Neural cell (in vitro differentiated cells): ENCODE measurements around the gene MIGA2. TPM values are rescaled to one million over a fixed set of nuclear protein-coding genes. Genes with fewer than 3 reads are reported as not detected.
"Not testable (repeated sequence)": the region's sequence is repeated elsewhere in the genome, so short reads cannot be mapped to it uniquely, and the experiment has no call there.

ENCODE experiments used
- H2AFZ ChIP-seq: fragments of 200-600, 300-800 bp; sonication (generic), shearing (Covaris generic); 2 replicates; pipeline ENCODE4 v1.6.0; 2014; ENCODE audit warnings: low read depth, mild to moderate bottlenecking, antibody characterized with exemption, low read length, moderate library complexity
- H3F3A ChIP-seq: fragments of 200-600 bp; shearing (Covaris generic); 2 replicates; pipeline ENCODE4 v1.6.1; 2016; ENCODE audit warnings: mild to moderate bottlenecking, moderate library complexity, mixed read lengths, antibody characterized with exemption, low read length; ENCODE audit not compliant: insufficient read depth, poor library complexity, severe bottlenecking
- H3K27ac ChIP-seq: fragments of 200-600, 300-800 bp; sonication (generic), shearing (Covaris generic); 2 replicates; pipeline ENCODE4 v1.5.1; 2014; ENCODE audit warnings: mild to moderate bottlenecking, low read length, moderate library complexity
- H3K27me3 ChIP-seq: fragments of 300-800, 200-600 bp; sonication (generic), shearing (Covaris generic); 2 replicates; pipeline ENCODE4 v1.6.0; 2014; ENCODE audit warnings: mild to moderate bottlenecking, low read depth, low read length, moderate library complexity; ENCODE audit not compliant: insufficient read depth
- H3K36me3 ChIP-seq: fragments of 300-800, 200-600 bp; sonication (generic), shearing (Covaris generic); 2 replicates; pipeline ENCODE4 v1.5.1; 2014; ENCODE audit warnings: mild to moderate bottlenecking, antibody characterized with exemption, low read length, moderate library complexity; ENCODE audit not compliant: insufficient read depth
- H3K4me2 ChIP-seq: fragments of 300-800, 200-600 bp; sonication (generic), shearing (Covaris generic); 2 replicates; pipeline ENCODE4 v1.6.0; 2014; ENCODE audit warnings: mild to moderate bottlenecking, low read length
- H3K4me3 ChIP-seq: fragments of 300-800, 200-600 bp; sonication (generic), shearing (Covaris generic); 2 replicates; pipeline ENCODE4 v1.5.1; 2014; ENCODE audit warnings: mild to moderate bottlenecking, low read length, moderate library complexity
- H3K79me2 ChIP-seq: fragments of 200-600 bp; shearing (Covaris generic); replicated peaks from 2 replicates; pipeline ENCODE4 v1.6.0; 2014; ENCODE audit warnings: mild to moderate bottlenecking, low read length, moderate library complexity; ENCODE audit not compliant: insufficient read depth
- H3K9ac ChIP-seq: fragments of 300-800, 200-600 bp; sonication (generic), shearing (Covaris generic); 2 replicates; pipeline ENCODE4 v1.6.1; 2016; ENCODE audit warnings: mild to moderate bottlenecking, low read length, mixed read lengths
- H3K9me2 ChIP-seq: fragments of 200-600 bp; shearing (Covaris generic); 2 replicates; pipeline ENCODE4 v1.6.1; 2016; ENCODE audit warnings: mild to moderate bottlenecking, low read length, mixed read lengths; ENCODE audit not compliant: insufficient read depth
- H3K9me3 ChIP-seq: fragments of 200-600, 300-800 bp; sonication (generic), shearing (Covaris generic); 2 replicates; pipeline ENCODE4 v1.6.1; 2016; ENCODE audit warnings: mild to moderate bottlenecking, mixed run types, low read length, moderate library complexity, mixed read lengths
- H4K20me1 ChIP-seq: fragments of 200-600 bp; shearing (Covaris generic); 2 replicates; pipeline ENCODE4 v1.6.1; 2016; ENCODE audit warnings: mild to moderate bottlenecking, mixed run types; ENCODE audit not compliant: insufficient read depth
- CTCF ChIP-seq: fragments of 450-650 bp; IDR thresholded peaks from 2 replicates; pipeline ENCODE4 v1.5.1; 2014; ENCODE audit warnings: antibody characterized with exemption, mild to moderate bottlenecking, moderate library complexity; ENCODE audit not compliant: poor library complexity, severe bottlenecking
- EP300 ChIP-seq: fragments of 450-650 bp; conservative IDR thresholded peaks from 2 replicates; pipeline ENCODE4 v1.6.1; 2014; ENCODE audit warnings: antibody characterized with exemption, mild to moderate bottlenecking, moderate library complexity; ENCODE audit not compliant: poor library complexity, severe bottlenecking
- EZH2 ChIP-seq: fragments of 200-600, 300-800 bp; shearing (Covaris generic), sonication (generic); IDR thresholded peaks from 2 replicates; pipeline ENCODE4 v1.6.1; 2014; ENCODE audit warnings: antibody characterized with exemption, low read length, borderline replicate concordance, mild to moderate bottlenecking; ENCODE audit not compliant: insufficient read depth, poor library complexity, severe bottlenecking
- MXI1 ChIP-seq: fragments of 450-650 bp; conservative IDR thresholded peaks from 2 replicates; pipeline ENCODE4 v1.6.1; 2014; ENCODE audit warnings: antibody characterized with exemption, mild to moderate bottlenecking; ENCODE audit not compliant: poor library complexity, severe bottlenecking
- POLR2AphosphoS5 ChIP-seq: IDR thresholded peaks from 2 replicates; pipeline ENCODE4 v1.6.1; 2012
- RAD21 ChIP-seq: fragments of 450-650 bp; conservative IDR thresholded peaks from 2 replicates; pipeline ENCODE4 v1.6.1; 2014; ENCODE audit warnings: antibody characterized with exemption, mild to moderate bottlenecking, moderate library complexity
- REST ChIP-seq: IDR thresholded peaks from 2 replicates; pipeline ENCODE4 v1.6.1; 2012; ENCODE audit warnings: borderline replicate concordance
- SMC3 ChIP-seq: fragments of 450-650 bp; conservative IDR thresholded peaks from 2 replicates; pipeline ENCODE4 v1.6.1; 2014; ENCODE audit warnings: antibody characterized with exemption, mild to moderate bottlenecking, moderate library complexity; ENCODE audit not compliant: poor library complexity
- TAF1 ChIP-seq: IDR thresholded peaks from 2 replicates; pipeline ENCODE4 v1.6.1; 2012; ENCODE audit warnings: low read depth
- polyA plus RNA-seq: library from polyadenylated mRNA; depleted of rRNA; stranded (reverse); fragments of >200 nt; gene quantifications from 2 replicates; pipeline ENCODE4 v1.2.3, GENCODE V29; 2014

Gene MIGA2
- polyA plus RNA-seq, 1 donor from 2014 or later = 42.4 TPM

DNA sequence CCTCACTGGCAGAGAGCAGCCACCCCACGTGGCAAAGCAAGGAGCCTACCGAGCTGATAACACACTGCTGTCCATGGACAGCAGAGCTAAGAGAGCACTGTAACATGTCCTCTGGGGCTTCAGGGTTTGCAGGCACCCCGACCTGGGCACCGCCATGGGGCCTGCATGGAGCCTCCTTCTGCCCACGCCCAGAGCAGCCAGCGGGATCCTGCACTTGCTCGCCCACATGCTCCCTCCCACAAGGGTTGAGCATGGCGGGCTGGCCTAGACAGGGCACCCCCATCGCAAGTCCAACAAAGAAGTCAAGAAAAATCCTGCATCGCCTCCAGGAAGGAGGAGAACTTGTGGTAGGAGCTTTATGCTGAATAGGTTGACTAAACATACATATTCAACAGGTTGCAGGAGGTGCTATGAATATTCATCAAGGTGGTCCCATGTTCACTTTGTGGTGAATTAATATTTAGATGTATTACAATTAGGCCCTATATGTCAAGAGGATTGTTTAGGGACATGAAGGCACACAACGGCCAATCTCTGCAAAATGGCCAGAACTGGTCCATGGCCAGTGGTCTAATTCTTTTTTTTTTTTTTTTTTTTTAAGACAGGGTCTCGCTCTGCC, 3.8 kb upstream of the MIGA2 start:
- no peaks in the 10 kb centered on the region for H3K36me3 ChIP-seq
- H3K79me2 ChIP-seq = peaks cover 7% of the 10 kb centered on the region
- no peak overlapping the region for H3K9ac ChIP-seq
- no peak overlapping the region for H3K27ac ChIP-seq
- no peak for TF ChIP-seq CTCF
- TF ChIP-seq SMC3 = no peak
- no peak for TF ChIP-seq RAD21
- no peak for TF ChIP-seq MXI1
- TF ChIP-seq EP300 = no peak
- TF ChIP-seq REST = no peak
- TF ChIP-seq POLR2AphosphoS5 = no peak
- TF ChIP-seq EZH2 = no peak
- TF ChIP-seq TAF1 = no peak
- H4K20me1 ChIP-seq = no peaks in the 10 kb centered on the region
- H2AFZ ChIP-seq = no peak overlapping the region
- no peaks in the 10 kb centered on the region for H3K9me2 ChIP-seq
- no peak overlapping the region for H3K4me3 ChIP-seq
- H3K4me2 ChIP-seq = no peak overlapping the region
- no peaks in the 10 kb centered on the region for H3K9me3 ChIP-seq
- H3F3A ChIP-seq = no peaks in the 10 kb centered on the region
- no peaks in the 10 kb centered on the region for H3K27me3 ChIP-seq

DNA sequence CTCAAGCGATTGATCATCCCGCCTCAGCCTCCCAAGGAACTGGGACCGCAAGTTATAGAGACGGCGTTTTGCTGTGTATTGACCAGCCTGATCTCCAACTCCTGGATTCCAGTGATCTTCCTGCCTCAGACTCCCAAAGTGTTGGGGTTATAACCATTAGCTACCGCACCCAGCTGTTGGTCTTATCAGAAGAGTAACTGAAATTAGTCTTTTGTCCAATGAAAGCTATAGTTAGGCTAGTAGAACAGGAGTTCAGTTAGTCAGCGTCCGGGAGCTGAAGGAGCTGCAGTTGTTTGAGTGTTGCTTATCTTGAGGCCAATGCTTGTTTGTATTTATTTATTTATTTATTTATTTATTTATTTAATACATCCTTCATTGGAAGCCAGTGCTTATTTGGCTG, 3.2 kb upstream of the MIGA2 start:
- peaks cover 9% of the 10 kb centered on the region for H3K79me2 ChIP-seq
- H2AFZ ChIP-seq = no peak overlapping the region
- H3K27ac ChIP-seq = no peak overlapping the region
- H3K4me3 ChIP-seq = no peak overlapping the region
- no peak overlapping the region for H3K4me2 ChIP-seq
- H3F3A ChIP-seq = no peaks in the 10 kb centered on the region
- TF ChIP-seq EZH2 (no peak), POLR2AphosphoS5 (no peak), RAD21 (no peak), TAF1 (no peak), MXI1 (no peak), EP300 (no peak), CTCF (no peak), SMC3 (no peak), REST (no peak)
- H3K9me3 ChIP-seq = no peaks in the 10 kb centered on the region
- no peaks in the 10 kb centered on the region for H3K9me2 ChIP-seq
- H4K20me1 ChIP-seq = no peaks in the 10 kb centered on the region
- no peak overlapping the region for H3K9ac ChIP-seq
- H3K36me3 ChIP-seq = no peaks in the 10 kb centered on the region
- H3K27me3 ChIP-seq = no peaks in the 10 kb centered on the region

DNA sequence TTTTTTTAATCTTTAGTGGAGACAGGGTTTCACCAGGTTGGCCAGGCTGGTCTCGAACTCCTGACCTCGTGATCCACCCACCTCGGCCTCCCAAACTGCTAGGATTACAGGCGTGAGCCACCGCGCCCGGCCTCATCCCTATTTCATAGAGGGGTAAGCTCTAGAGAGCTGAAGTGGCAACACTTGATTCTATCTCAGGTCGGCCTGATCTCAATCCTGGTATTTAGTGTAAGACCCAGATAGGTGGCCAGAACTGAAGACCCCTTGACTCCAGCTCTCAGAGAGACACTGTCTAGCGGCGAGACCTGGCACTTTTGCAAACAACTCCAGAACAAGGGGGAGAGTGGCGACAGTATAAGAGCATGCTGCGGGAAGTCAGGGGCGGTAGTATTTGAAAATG, 588 bp upstream of the MIGA2 start:
- not testable (repeated sequence) for H3K36me3 ChIP-seq, H3K27me3 ChIP-seq, H3K79me2 ChIP-seq, H4K20me1 ChIP-seq, H3K9me2 ChIP-seq, H3K9me3 ChIP-seq, H3F3A ChIP-seq
- Histone ChIP-seq H2AFZ (peak overlapping the region; percentile 61), H3K9ac (peak overlapping the region; percentile 35), H3K4me3 (peak overlapping the region; percentile 99), H3K27ac (peak overlapping the region; percentile 64), H3K4me2 (peak overlapping the region; percentile 68)
